BE2C (cell line): Measurements from ENCODE around the gene DNMT1.

Experiments used
- DNase-seq: peaks from one replicate; pipeline ENCODE4 v3.0.0-alpha.2; 2020
- H3K27me3 ChIP-seq: fragments of 250-450 bp; sonication (Bioruptor Pico); 2 replicates; pipeline ENCODE4 v1.5.1; 2020; ENCODE audit warnings: mild to moderate bottlenecking
- H3K36me3 ChIP-seq: fragments of 250-450 bp; sonication (Bioruptor Pico); 2 replicates; pipeline ENCODE4 v1.5.1; 2020; ENCODE audit warnings: mild to moderate bottlenecking
- H3K4me1 ChIP-seq: fragments of 250-450 bp; sonication (Bioruptor Pico); 2 replicates; pipeline ENCODE4 v1.5.1; 2020
- H3K4me3 ChIP-seq: 2 replicates; pipeline ENCODE4 v1.5.1; 2011; ENCODE audit warnings: low read depth, low read length
- H3K9me3 ChIP-seq: fragments of 250-450 bp; sonication (Bioruptor Pico); 2 replicates; pipeline ENCODE4 v1.5.1; 2020
- TF ChIP-seq, protein P1 (sequence below): IDR thresholded peaks from 2 replicates; pipeline ENCODE4 v1.5.1; 2012; ENCODE audit warnings: mild to moderate bottlenecking, low read depth, low read length

The DNMT1 gene

DNA sequence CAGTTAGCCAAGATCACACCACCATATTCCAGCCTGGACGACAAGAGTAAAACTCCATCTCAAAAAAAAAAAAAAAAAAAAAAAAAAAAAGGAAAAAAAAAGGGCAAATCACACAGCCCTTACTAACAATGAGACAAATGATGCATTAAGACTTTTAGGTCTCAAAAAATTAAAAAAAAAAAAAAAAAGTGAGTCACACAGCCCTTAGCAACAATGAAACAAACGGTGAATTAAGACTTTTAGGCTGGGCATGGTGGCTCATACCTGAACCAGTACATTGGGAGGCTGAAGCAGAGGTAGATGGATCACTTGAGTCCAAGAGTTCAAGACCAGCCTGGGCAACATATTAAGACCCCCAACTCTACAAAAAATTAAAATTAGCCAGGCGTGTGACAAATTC is 42.7 kb downstream of the DNMT1 start:
- Histone ChIP-seq H3K4me1 (no peaks in the 10 kb centered on the region), H3K27me3 (no peaks in the 10 kb centered on the region), H3K9me3 (no peaks in the 10 kb centered on the region; the same call in 1 of the 2 replicates), H3K36me3 (peaks cover 86% of the 10 kb centered on the region), H3K4me3 (no peak overlapping the region)
- no peak for DNase-seq
- TF ChIP-seq, protein P1, sequence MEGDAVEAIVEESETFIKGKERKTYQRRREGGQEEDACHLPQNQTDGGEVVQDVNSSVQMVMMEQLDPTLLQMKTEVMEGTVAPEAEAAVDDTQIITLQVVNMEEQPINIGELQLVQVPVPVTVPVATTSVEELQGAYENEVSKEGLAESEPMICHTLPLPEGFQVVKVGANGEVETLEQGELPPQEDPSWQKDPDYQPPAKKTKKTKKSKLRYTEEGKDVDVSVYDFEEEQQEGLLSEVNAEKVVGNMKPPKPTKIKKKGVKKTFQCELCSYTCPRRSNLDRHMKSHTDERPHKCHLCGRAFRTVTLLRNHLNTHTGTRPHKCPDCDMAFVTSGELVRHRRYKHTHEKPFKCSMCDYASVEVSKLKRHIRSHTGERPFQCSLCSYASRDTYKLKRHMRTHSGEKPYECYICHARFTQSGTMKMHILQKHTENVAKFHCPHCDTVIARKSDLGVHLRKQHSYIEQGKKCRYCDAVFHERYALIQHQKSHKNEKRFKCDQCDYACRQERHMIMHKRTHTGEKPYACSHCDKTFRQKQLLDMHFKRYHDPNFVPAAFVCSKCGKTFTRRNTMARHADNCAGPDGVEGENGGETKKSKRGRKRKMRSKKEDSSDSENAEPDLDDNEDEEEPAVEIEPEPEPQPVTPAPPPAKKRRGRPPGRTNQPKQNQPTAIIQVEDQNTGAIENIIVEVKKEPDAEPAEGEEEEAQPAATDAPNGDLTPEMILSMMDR: no peak

DNA sequence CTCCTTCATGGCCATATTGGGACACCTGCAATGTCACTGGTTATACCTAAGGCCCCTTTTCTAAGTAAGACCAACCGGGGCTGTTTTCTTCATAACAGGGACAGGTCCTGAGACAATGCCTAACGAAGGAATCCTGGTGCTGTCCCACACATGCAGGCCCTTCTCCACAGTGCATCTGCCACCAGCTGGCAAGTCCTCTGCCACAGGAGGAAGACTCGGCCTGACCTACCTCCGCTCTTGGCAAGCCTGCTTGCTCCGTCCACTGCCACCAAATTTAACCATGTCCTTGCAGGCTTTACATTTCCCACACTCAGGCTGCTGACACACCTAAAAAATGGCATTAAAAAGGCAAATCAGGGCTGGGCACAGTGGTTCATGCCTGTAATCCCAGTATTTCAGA is 43.2 kb downstream of the DNMT1 start:
- no peak overlapping the region for H3K4me3 ChIP-seq
- H3K27me3 ChIP-seq: no peaks in the 10 kb centered on the region
- TF ChIP-seq, protein P1: no peak
- H3K9me3 ChIP-seq: no peaks in the 10 kb centered on the region; the same call in 1 of the 2 replicates
- no peak for DNase-seq
- H3K36me3 ChIP-seq: peaks cover 86% of the 10 kb centered on the region
- H3K4me1 ChIP-seq: no peaks in the 10 kb centered on the region

DNA sequence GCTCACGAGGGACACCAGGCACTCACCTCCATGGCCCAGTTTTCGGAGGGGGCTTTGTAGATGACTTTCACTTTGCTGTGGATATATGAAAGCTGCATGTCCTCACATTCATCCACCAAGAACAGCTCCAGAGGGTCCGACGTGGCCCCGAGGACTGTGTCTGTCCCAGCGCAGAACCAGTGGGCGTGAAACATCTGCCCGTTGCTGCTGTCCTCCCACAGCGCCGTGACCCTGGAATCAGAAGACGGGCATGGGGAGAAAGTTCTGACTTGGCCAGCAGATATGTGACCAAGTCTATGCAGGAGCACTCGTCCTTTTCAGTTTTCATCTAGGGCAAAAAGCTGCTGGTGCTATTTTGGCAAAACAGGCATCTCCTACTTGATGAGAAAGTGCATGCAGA is 45.3 kb downstream of the DNMT1 start:
- no peaks in the 10 kb centered on the region for H3K4me1 ChIP-seq
- no peak for DNase-seq
- no peaks in the 10 kb centered on the region for H3K27me3 ChIP-seq
- H3K4me3 ChIP-seq: no peak overlapping the region
- peaks cover 89% of the 10 kb centered on the region for H3K36me3 ChIP-seq
- TF ChIP-seq, protein P1: no peak
- H3K9me3 ChIP-seq: no peaks in the 10 kb centered on the region; the same call in 1 of the 2 replicates

DNA sequence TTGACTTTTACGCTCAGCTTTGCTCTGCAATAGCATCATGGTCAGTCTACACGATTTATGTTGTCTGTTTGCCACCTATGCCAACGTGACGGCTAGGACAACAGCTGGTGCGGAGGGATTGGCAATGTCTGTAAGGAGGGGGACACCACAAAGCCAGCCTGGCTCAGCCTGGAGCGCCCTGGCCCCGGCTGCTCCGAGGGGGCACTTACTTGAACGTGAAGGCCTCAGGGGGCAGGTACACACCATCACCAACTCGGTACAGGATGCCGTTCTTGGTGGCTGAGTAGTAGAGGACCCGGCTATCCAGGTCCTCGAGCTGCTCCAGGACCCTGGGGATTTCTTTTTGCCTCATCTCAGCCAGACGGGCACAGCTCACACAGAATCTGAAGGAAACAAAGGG is 48.6 kb downstream of the DNMT1 start:
- no peaks in the 10 kb centered on the region for H3K4me1 ChIP-seq
- DNase-seq: no peak
- H3K27me3 ChIP-seq: no peaks in the 10 kb centered on the region
- H3K36me3 ChIP-seq: peaks cover 94% of the 10 kb centered on the region
- H3K9me3 ChIP-seq: no peaks in the 10 kb centered on the region; the same call in 1 of the 2 replicates
- TF ChIP-seq, protein P1: no peak
- no peak overlapping the region for H3K4me3 ChIP-seq

DNA sequence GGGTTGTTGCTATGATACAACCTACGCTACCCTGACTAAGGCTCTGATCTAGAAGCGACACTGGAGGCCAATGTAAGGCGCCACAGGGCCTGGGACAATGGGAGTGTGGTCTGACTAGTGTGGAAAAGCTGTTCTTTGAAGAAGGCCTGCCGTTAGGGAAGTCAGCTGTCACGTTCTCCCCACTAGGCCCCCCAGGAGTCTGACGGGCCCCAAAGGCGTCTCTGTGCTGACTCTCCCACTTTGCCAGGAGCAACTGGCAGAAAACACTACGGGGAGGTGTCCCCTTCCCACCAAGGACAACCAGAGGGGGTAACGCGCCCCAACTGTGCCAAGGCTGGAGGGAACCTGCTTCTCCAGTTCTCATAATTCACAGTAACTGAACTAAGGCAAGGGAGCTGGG is 49.7 kb downstream of the DNMT1 start:
- Histone ChIP-seq H3K36me3 (peaks cover 94% of the 10 kb centered on the region), H3K9me3 (no peaks in the 10 kb centered on the region; the same call in 1 of the 2 replicates), H3K4me3 (no peak overlapping the region), H3K27me3 (no peaks in the 10 kb centered on the region), H3K4me1 (no peaks in the 10 kb centered on the region)
- TF ChIP-seq, protein P1: no peak
- DNase-seq: no peak

DNA sequence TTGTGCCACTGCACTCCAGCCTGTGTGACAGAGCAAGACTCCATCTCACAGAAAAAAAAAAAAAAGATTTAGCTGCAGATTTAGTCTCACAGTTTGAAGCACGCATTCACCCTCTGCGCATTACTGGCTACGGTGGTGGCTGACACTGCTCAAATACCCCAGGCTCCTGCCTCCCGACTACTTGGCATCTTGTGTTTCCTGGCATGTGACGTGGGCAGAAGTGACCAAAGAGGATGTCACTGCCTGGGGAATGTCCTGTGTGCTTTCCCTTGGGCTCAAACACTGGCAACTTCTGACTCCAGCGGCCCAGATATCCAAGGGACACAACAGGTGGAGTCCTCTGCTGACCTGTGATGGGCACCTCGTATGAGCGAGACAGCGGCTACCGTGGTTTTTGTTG is 50.4 kb downstream of the DNMT1 start:
- DNase-seq: no peak
- Histone ChIP-seq H3K27me3 (no peaks in the 10 kb centered on the region), H3K9me3 (no peaks in the 10 kb centered on the region), H3K36me3 (peaks cover 94% of the 10 kb centered on the region), H3K4me1 (no peaks in the 10 kb centered on the region), H3K4me3 (no peak overlapping the region)
- TF ChIP-seq, protein P1: no peak
